SK-N-SH (cell line): ENCODE results near the gene SPECC1L. TPM values are rescaled to one million over a fixed set of nuclear protein-coding genes. Genes with fewer than 3 reads are reported as not detected.

Experiments
- CTCF ChIA-PET: fragments of 300-600, 350-600 bp; formaldehyde crosslinking; extraction: SDS; loops from one replicate; lab custom pipeline; 2021; lab: Yijun Ruan, JAX
- POLR2A ChIA-PET: fragments of 350-600 bp; sonication (Branson Sonifier 250); formaldehyde crosslinking; extraction: SDS; loops from one replicate; lab custom pipeline; 2020; ENCODE audit warnings: antibody characterized with exemption, inconsistent platforms; lab: Yijun Ruan, JAX
- DNase-seq: peaks from one replicate; pipeline ENCODE4 v3.0.0; 2012
- H2AFZ ChIP-seq: fragments of 200-600 bp; sonication (generic); 2 replicates; pipeline ENCODE4 v1.8.1; 2016; ENCODE audit warnings: antibody characterized with exemption, mild to moderate bottlenecking, low read depth
- H3F3A ChIP-seq: fragments of 200-600 bp; sonication (generic); replicated peaks from 2 replicates; pipeline ENCODE3; 2016; ENCODE audit warnings: antibody characterized with exemption, mild to moderate bottlenecking; ENCODE audit not compliant: insufficient read depth
- H3K27ac ChIP-seq, 2 experiments: fragments of 200-500 bp in 1 of 2; fragments of 200-600 bp in 1 of 2; sonication (Bioruptor generic) in 1 of 2; sonication (generic), shearing (Covaris generic) in 1 of 2; 2 replicates each; pipeline versions ENCODE4 v1.5.1 to v1.6.1; 2014 to 2016; ENCODE audit warnings: low read depth in 2 of 2, inconsistent platforms in 1 of 2, low read length in 1 of 2, mild to moderate bottlenecking in 1 of 2, mixed read lengths in 1 of 2
- H3K27me3 ChIP-seq: fragments of 200-600 bp; sonication (generic), shearing (Covaris generic); 2 replicates; pipeline ENCODE4 v1.6.1; 2016; ENCODE audit warnings: mixed run types; ENCODE audit not compliant: insufficient read depth
- H3K36me3 ChIP-seq, 2 experiments: fragments of 200-500 bp in 1 of 2; fragments of 200-600 bp in 1 of 2; sonication (Bioruptor generic) in 1 of 2; sonication (generic) in 1 of 2; replicated peaks in 1 of 2; 2 replicates each; pipeline versions ENCODE3 to v1.5.1; 2014 to 2016; ENCODE audit warnings: low read length in 1 of 2, mild to moderate bottlenecking in 1 of 2; ENCODE audit not compliant: insufficient read depth in 2 of 2, control insufficient read depth in 1 of 2
- H3K4me1 ChIP-seq, 2 experiments: fragments of 200-500 bp in 1 of 2; fragments of 200-600 bp in 1 of 2; sonication (Bioruptor generic) in 1 of 2; sonication (generic), shearing (Covaris generic) in 1 of 2; 2 replicates each; pipeline versions ENCODE4 v1.5.1 to v1.6.1; 2014 to 2016; ENCODE audit warnings: low read depth in 1 of 2, low read length in 1 of 2, mixed run types in 1 of 2; ENCODE audit not compliant: insufficient read depth in 2 of 2, control insufficient read depth in 1 of 2
- H3K4me2 ChIP-seq: fragments of 200-600 bp; sonication (generic), shearing (Covaris generic); 2 replicates; pipeline ENCODE4 v1.6.1; 2017; ENCODE audit warnings: mixed run types
- H3K4me3 ChIP-seq, 2 experiments: fragments of 200-500 bp in 1 of 2; fragments of 200-600 bp in 1 of 2; sonication (Bioruptor generic) in 1 of 2; sonication (generic), shearing (Covaris generic) in 1 of 2; 2 replicates each; pipeline versions ENCODE4 v1.5.1 to v1.8.1; 2014 to 2016; ENCODE audit warnings: low read depth in 2 of 2, inconsistent platforms in 1 of 2, low read length in 1 of 2, mild to moderate bottlenecking in 1 of 2, mixed read lengths in 1 of 2, moderate library complexity in 1 of 2
- H3K79me2 ChIP-seq: fragments of 200-600 bp; sonication (generic); 2 replicates; pipeline ENCODE4 v1.8.1; 2017; ENCODE audit warnings: mild to moderate bottlenecking; ENCODE audit not compliant: insufficient read depth
- H3K9ac ChIP-seq: fragments of 200-600 bp; sonication (generic); 2 replicates; pipeline ENCODE4 v1.6.1; 2017; ENCODE audit warnings: mixed run types
- H3K9me2 ChIP-seq: fragments of 200-600 bp; sonication (generic); 2 replicates; pipeline ENCODE4 v1.6.1; 2017; ENCODE audit warnings: mixed run types
- H3K9me3 ChIP-seq: fragments of 200-600 bp; sonication (generic); 2 replicates; pipeline ENCODE4 v1.6.1; 2017; ENCODE audit warnings: mixed run types, mild to moderate bottlenecking, moderate library complexity
- H4K20me1 ChIP-seq: fragments of 200-600 bp; sonication (generic); 2 replicates; pipeline ENCODE4 v1.6.1; 2017; ENCODE audit warnings: mild to moderate bottlenecking, mixed run types; ENCODE audit not compliant: insufficient read depth
- FOXJ3 ChIP-seq: sonication (generic); formaldehyde crosslinking; IDR thresholded peaks from 2 replicates; pipeline ENCODE4 v1.5.1; 2020; ENCODE audit warnings: mild to moderate bottlenecking, missing genetic modification reagents
- GATA2 ChIP-seq: sonication (generic); formaldehyde crosslinking; IDR thresholded peaks from 2 replicates; pipeline ENCODE4 v1.5.0; 2020; ENCODE audit warnings: mild to moderate bottlenecking, missing genetic modification reagents
- MEF2A ChIP-seq: IDR thresholded peaks from 2 replicates; pipeline ENCODE4 v1.4.0; 2012; ENCODE audit warnings: low read depth, borderline replicate concordance
- MXI1 ChIP-seq: IDR thresholded peaks from 2 replicates; pipeline ENCODE4 v1.6.1; 2012; ENCODE audit warnings: mild to moderate bottlenecking, low read depth, low read length, improper control_type of control experiment
- NFIC ChIP-seq: IDR thresholded peaks from 2 replicates; pipeline ENCODE4 v1.4.0; 2012; ENCODE audit warnings: borderline replicate concordance
- POLR2AphosphoS5 ChIP-seq: IDR thresholded peaks from 2 replicates; pipeline ENCODE4 v1.6.1; 2012; ENCODE audit warnings: low read depth, low read length
- TCF12 ChIP-seq: IDR thresholded peaks from 2 replicates; pipeline ENCODE4 v1.4.0; 2012
- YY1 ChIP-seq: IDR thresholded peaks from 2 replicates; pipeline ENCODE4 v1.4.0; 2012; ENCODE audit warnings: low read depth, mild to moderate bottlenecking
- WGBS: methylation state at CpG from one replicate; pipeline ENCODE4 v1.1.6; 2017; ENCODE audit warnings: low lambda C conversion rate; 5-methylcytosine and 5-hydroxymethylcytosine counted together
- polyA plus RNA-seq, 3 experiments: library from polyadenylated mRNA; depleted of rRNA; stranded (reverse); fragments of >200 nt; gene quantifications; 2 replicates each; pipeline ENCODE4 v1.2.3, GENCODE V29; 2012
- TF ChIP-seq, protein P1 (sequence below): IDR thresholded peaks from 2 replicates; pipeline ENCODE4 v1.4.0; 2012; ENCODE audit warnings: low read depth, borderline replicate concordance
- TF ChIP-seq, protein P2 (sequence below): fragments of 200-600 bp; sonication (generic); IDR thresholded peaks from 2 replicates; pipeline ENCODE4 v1.6.1; 2017; ENCODE audit warnings: antibody characterized with exemption, mild to moderate bottlenecking, moderate library complexity
- TF ChIP-seq, protein P3 (sequence below): fragments of 150-350 bp; IDR thresholded peaks from 2 replicates; pipeline ENCODE4 v1.6.1; 2017; ENCODE audit warnings: antibody characterized with exemption, low read length, low read depth, borderline replicate concordance

Gene SPECC1L
- polyA plus RNA-seq, 1 of the 3 experiments (the other 2 are of a cell fraction): 22.9 TPM

DNA sequence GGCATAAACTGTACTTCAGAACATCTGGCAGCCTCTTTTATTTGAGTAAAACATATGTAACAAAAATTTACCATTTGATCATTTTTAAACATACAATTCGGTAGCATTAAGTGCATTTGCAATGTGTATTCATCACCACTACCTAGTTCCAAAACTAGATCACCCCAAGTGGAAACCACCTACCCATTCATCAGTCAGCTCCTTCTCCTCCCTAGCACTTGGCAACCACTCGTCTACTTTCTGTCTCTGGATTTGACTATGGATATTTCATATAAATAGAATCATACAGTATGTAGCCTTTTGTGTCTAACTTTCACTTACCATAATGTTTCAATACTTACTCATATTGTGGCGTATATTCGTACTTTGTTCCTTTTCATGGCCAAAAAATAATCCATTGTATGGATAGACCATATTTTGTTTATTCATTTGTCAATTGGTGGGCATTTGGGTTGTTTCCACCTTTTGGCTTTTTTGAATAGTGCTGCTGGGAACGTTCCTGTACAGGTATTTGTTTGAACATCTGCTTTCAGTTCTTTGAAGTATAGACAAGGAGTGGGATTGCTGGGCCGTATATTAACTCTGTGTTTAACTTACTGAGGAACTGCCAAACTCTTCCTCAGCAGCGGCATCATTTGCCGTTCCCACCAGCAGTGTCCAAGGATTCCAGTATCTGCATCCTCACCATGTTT lies 129.5 kb downstream of the SPECC1L start:
- CTCF ChIA-PET: interaction anchor here (0.9 to 1.2 kb wide), 3 partner anchors 74 to 369 kb away, joined by 3 read pairs; no protein-coding TSS in a partner anchor
- Histone ChIP-seq H3K9me2 (no peaks in the 10 kb centered on the region), H3K36me3 (peaks cover 34 to 38% of the 10 kb centered on the region in 2 experiments), H3K4me3 (no peak overlapping the region), H3K27me3 (no peaks in the 10 kb centered on the region), H3K79me2 (peaks cover 19% of the 10 kb centered on the region), H4K20me1 (no peaks in the 10 kb centered on the region; the same call in 1 of the 2 replicates), H3K4me1 (peaks cover 30 to 61% of the 10 kb centered on the region in 2 experiments), H3K27ac (peak overlapping the region; percentile 30 to 100; a peak in 3 of 4 replicates), H2AFZ (no peak overlapping the region)
- TF ChIP-seq MXI1: no peak
- TF ChIP-seq, all 33 proteins: peak for 0
- Histone ChIP-seq H3K9me3 (no peaks in the 10 kb centered on the region), H3K9ac (no peak overlapping the region), H3K4me2 (no peak overlapping the region), H3F3A (peaks cover 26% of the 10 kb centered on the region)
- DNase-seq: no peak
- POLR2A ChIA-PET: interaction anchor here (0.6 kb wide), 1 partner anchor 38 kb away, joined by 3 read pairs; no protein-coding TSS in a partner anchor
- WGBS: 91% methylated on average over 8 of the region's 8 CpGs

DNA sequence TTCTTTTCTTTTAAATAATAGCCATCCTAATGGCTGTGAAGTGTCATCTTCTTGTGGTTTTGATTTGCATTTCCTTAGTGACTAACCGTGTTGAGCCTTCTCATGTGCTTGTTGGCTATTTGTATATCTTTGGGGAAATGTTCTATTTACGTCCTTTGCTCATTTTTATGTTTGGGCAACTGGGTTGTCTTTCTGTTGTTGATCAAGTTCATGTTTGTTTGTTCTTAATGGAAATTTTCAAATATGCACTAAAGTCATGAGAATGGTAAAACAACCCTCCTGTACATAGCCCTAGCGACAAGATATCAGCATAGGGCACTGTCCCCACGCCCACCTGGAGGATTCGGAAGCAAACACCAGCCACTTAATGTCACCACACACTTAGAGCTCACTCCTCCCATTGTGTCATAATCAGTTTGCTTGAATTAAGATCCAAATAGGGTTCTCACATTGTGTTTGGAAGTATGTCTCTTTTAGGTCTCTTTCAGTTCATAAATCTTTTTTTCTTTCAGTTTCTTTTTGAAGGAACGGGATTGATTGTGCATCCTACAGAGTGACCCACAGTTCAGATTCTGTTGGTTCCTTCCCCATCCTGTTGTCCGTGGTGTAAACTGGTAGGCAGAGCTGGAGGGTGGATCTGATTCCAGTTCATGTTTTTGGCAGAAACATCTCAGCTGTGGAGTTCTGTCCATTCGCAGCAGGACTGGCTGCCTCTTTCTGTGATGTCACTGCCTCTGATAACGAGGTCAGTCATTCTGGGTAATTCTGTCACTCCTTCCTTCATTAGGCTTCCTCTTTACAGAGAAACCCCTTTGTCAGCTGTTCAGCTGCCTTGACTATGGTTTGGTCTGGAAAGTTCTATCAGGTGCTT lies 130.3 kb downstream of the SPECC1L start:
- CTCF ChIA-PET: interaction anchor here (0.8 to 6.9 kb wide), 5 partner anchors 8 to 123 kb away, joined by 3 to 42 read pairs (median 3); no protein-coding TSS in a partner anchor
- H3K4me2 ChIP-seq: no peak overlapping the region
- H3K9ac ChIP-seq: no peak overlapping the region
- H3K27me3 ChIP-seq: no peaks in the 10 kb centered on the region
- H3K9me2 ChIP-seq: no peaks in the 10 kb centered on the region
- H3K27ac ChIP-seq: peak overlapping the region; percentile 30 to 100; a peak in 3 of 4 replicates
- DNase-seq: no peak
- no peaks in the 10 kb centered on the region; the same call in 1 of the 2 replicates for H4K20me1 ChIP-seq
- H3F3A ChIP-seq: peaks cover 26% of the 10 kb centered on the region
- H3K4me1 ChIP-seq: peaks cover 30 to 69% of the 10 kb centered on the region in 2 experiments
- H3K9me3 ChIP-seq: no peaks in the 10 kb centered on the region
- no peak overlapping the region for H3K4me3 ChIP-seq
- peaks cover 27% of the 10 kb centered on the region for H3K79me2 ChIP-seq
- WGBS: 90% methylated on average over 9 of the region's 9 CpGs
- TF ChIP-seq YY1: no peak
- no peak for TF ChIP-seq MXI1
- no peak for TF ChIP-seq POLR2AphosphoS5
- TF ChIP-seq, protein P1, sequence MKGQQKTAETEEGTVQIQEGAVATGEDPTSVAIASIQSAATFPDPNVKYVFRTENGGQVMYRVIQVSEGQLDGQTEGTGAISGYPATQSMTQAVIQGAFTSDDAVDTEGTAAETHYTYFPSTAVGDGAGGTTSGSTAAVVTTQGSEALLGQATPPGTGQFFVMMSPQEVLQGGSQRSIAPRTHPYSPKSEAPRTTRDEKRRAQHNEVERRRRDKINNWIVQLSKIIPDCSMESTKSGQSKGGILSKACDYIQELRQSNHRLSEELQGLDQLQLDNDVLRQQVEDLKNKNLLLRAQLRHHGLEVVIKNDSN: no peak
- TF ChIP-seq, all 33 proteins: peak for 0
- POLR2A ChIA-PET: interaction anchor here (3.0 to 3.4 kb wide), 2 partner anchors 9 to 20 kb away, joined by 17 to 25 read pairs; no protein-coding TSS in a partner anchor
- Histone ChIP-seq H3K36me3 (peaks cover 32 to 40% of the 10 kb centered on the region in 2 experiments), H2AFZ (no peak overlapping the region)

DNA sequence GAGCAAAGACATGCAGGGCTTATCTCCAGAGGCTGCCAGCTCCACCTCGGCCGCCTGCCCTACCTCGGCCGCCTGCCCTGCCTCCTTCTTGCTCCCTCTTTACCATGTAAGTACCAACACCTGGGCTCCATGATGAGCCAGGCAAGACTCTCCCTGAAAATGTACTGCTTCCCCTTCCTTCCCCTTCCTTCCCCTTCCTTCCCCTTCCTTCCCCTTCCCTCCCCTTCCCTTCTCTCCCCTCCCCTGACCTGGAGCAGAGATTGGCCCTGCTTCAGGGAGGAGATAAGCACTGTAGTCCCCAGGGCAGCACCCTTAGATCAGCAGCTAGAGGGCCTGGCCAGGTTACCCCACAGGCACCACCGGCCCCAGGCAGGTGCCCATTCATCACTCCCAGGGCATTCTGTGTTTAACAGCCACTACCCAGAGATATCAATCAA lies 131.3 kb downstream of the SPECC1L start:
- CTCF ChIA-PET: interaction anchor here (0.8 to 6.9 kb wide), 9 partner anchors 9 to 212 kb away, joined by 3 to 42 read pairs (median 5); no protein-coding TSS in a partner anchor
- TF ChIP-seq, protein P2, sequence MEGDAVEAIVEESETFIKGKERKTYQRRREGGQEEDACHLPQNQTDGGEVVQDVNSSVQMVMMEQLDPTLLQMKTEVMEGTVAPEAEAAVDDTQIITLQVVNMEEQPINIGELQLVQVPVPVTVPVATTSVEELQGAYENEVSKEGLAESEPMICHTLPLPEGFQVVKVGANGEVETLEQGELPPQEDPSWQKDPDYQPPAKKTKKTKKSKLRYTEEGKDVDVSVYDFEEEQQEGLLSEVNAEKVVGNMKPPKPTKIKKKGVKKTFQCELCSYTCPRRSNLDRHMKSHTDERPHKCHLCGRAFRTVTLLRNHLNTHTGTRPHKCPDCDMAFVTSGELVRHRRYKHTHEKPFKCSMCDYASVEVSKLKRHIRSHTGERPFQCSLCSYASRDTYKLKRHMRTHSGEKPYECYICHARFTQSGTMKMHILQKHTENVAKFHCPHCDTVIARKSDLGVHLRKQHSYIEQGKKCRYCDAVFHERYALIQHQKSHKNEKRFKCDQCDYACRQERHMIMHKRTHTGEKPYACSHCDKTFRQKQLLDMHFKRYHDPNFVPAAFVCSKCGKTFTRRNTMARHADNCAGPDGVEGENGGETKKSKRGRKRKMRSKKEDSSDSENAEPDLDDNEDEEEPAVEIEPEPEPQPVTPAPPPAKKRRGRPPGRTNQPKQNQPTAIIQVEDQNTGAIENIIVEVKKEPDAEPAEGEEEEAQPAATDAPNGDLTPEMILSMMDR: no peak
- no peak for TF ChIP-seq NFIC
- no peak for TF ChIP-seq FOXJ3 (CRISPR knock-in tag)
- TF ChIP-seq YY1: no peak
- no peak for TF ChIP-seq TCF12
- TF ChIP-seq POLR2AphosphoS5: no peak
- TF ChIP-seq, protein P3, sequence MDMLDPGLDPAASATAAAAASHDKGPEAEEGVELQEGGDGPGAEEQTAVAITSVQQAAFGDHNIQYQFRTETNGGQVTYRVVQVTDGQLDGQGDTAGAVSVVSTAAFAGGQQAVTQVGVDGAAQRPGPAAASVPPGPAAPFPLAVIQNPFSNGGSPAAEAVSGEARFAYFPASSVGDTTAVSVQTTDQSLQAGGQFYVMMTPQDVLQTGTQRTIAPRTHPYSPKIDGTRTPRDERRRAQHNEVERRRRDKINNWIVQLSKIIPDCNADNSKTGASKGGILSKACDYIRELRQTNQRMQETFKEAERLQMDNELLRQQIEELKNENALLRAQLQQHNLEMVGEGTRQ: no peak
- no peak; the same call in 1 of the 2 replicates for TF ChIP-seq GATA2 (CRISPR knock-in tag)
- TF ChIP-seq MEF2A: no peak

More for the DNA sequence above, 131.3 kb downstream of the SPECC1L start:
- peak overlapping the region in 1 of 2 experiments; percentile 9; a peak in 1 of 4 replicates for H3K4me3 ChIP-seq
- H4K20me1 ChIP-seq: no peaks in the 10 kb centered on the region; the same call in 1 of the 2 replicates
- H3K4me2 ChIP-seq: peak overlapping the region; percentile 54
- H3K27ac ChIP-seq: peak overlapping the region; percentile 78 to 100
- no peaks in the 10 kb centered on the region for H3K9me2 ChIP-seq
- no peak overlapping the region for H3K9ac ChIP-seq
- H3K36me3 ChIP-seq: peaks cover 26 to 30% of the 10 kb centered on the region in 2 experiments
- H3K9me3 ChIP-seq: no peaks in the 10 kb centered on the region
- H3F3A ChIP-seq: peaks cover 26% of the 10 kb centered on the region
- WGBS: 89% methylated on average over 5 of the region's 5 CpGs
- POLR2A ChIA-PET: interaction anchor here (1.0 to 3.4 kb wide), 7 partner anchors 10 to 80 kb away, joined by 4 to 25 read pairs (median 6); no protein-coding TSS in a partner anchor
- peaks cover 33% of the 10 kb centered on the region for H3K79me2 ChIP-seq
- no peaks in the 10 kb centered on the region for H3K27me3 ChIP-seq
- peaks cover 30 to 78% of the 10 kb centered on the region in 2 experiments for H3K4me1 ChIP-seq
- peak; percentile 34 for DNase-seq
- H2AFZ ChIP-seq: no peak overlapping the region
